Activated B cell treated with CpG ODN at 0.5 μM for 24 hours (primary cell): ENCODE data around the gene IQGAP3. TPM values are rescaled to one million over a fixed set of nuclear protein-coding genes. Genes with fewer than 3 reads are reported as not detected.

Source experiments
- ATAC-seq: fragments of 200-7000 bp; cut with Tn5 transposase; one replicate; pipeline ENCODE4 v1.10.0; 2021; ENCODE audit warnings: low read depth, mild to moderate bottlenecking, moderate library complexity
- CTCF ChIA-PET: fragments of 350-600 bp; sonication (Branson Sonifier 250); formaldehyde crosslinking; loops from one replicate; lab custom pipeline; 2021; ENCODE audit warnings: antibody characterized with exemption; lab: Charles Lee
- POLR2A ChIA-PET: fragments of 350-600 bp; sonication (Branson Sonifier 250); formaldehyde crosslinking; loops from one replicate; lab custom pipeline; 2021; ENCODE audit warnings: antibody characterized with exemption; lab: Charles Lee
- DNase-seq: peaks from one replicate; pipeline ENCODE4 v3.0.0; 2022
- H3K27ac Mint-ChIP-seq: one replicate; pipeline ENCODE4 v1.8.0; 2020; ENCODE audit warnings: mixed read lengths
- H3K27me3 Mint-ChIP-seq: one replicate; pipeline ENCODE4 v1.8.0; 2021; ENCODE audit warnings: mixed read lengths
- H3K36me3 Mint-ChIP-seq: one replicate; pipeline ENCODE4 v1.8.0; 2021; ENCODE audit warnings: low read depth, mixed read lengths
- H3K4me1 Mint-ChIP-seq: one replicate; pipeline ENCODE4 v1.8.0; 2021; ENCODE audit warnings: mixed read lengths
- H3K4me3 Mint-ChIP-seq: one replicate; pipeline ENCODE4 v1.8.0; 2020; ENCODE audit warnings: mild to moderate bottlenecking, mixed read lengths
- H3K9me3 Mint-ChIP-seq: one replicate; pipeline ENCODE4 v1.8.0; 2020; ENCODE audit warnings: mixed read lengths
- CTCF ChIP-seq: fragments of 200-600 bp; IDR thresholded peaks from one replicate; pipeline ENCODE4 v1.8.0; 2022; ENCODE audit warnings: antibody characterized with exemption, mild to moderate bottlenecking
- intact Hi-C: fragments of 100-400 bp; cut with micrococcal nuclease; formaldehyde crosslinking; loops from one replicate; pipeline ENCODE4 v1.15.1; 2024
- total RNA-seq: library from RNA; stranded (reverse); gene quantifications from 2 replicates; pipeline ENCODE4 v1.2.3, GENCODE V29; 2022

Gene IQGAP3
- total RNA-seq, 1 donor from 2014 or later = 0.29 TPM

GRCh38 chr1:156577550-156577949 lies 5.2 kb upstream of the IQGAP3 start:
- Mint-ChIP-seq H3K27me3 (peaks cover 3% of the 10 kb centered on the region), H3K4me3 (no peak overlapping the region), H3K27ac (no peak overlapping the region), H3K4me1 (peaks cover 19% of the 10 kb centered on the region), H3K9me3 (no peaks in the 10 kb centered on the region), H3K36me3 (no peaks in the 10 kb centered on the region)
- intact Hi-C loops = no loop called here
- DNase-seq (no peak), ATAC-seq (no peak)
- CTCF ChIA-PET = no interaction called here
- TF ChIP-seq CTCF = no peak
- POLR2A ChIA-PET = no interaction called here

- POLR2A ChIA-PET = interaction anchor here (0.5 kb wide), 1 partner anchor 30 kb away, joined by 4 read pairs; no protein-coding TSS in a partner anchor
- TF ChIP-seq CTCF = no peak
- H3K4me1 Mint-ChIP-seq = peaks cover 13% of the 10 kb centered on the region
- intact Hi-C loops = loop anchor here (5.0 kb wide), 1 partner anchor 47 kb away; no protein-coding TSS in a partner anchor
- DNase-seq (no peak), ATAC-seq (no peak)
- no peak overlapping the region for H3K27ac Mint-ChIP-seq
- H3K9me3 Mint-ChIP-seq = no peaks in the 10 kb centered on the region
- H3K36me3 Mint-ChIP-seq = no peaks in the 10 kb centered on the region
- CTCF ChIA-PET = interaction anchor here (1.6 kb wide), 1 partner anchor 94 kb away, joined by 4 read pairs; no protein-coding TSS in a partner anchor
- H3K27me3 Mint-ChIP-seq = peaks cover 21% of the 10 kb centered on the region
- H3K4me3 Mint-ChIP-seq = no peak overlapping the region
These were observed 1.8 kb upstream of the IQGAP3 start for GRCh38 chr1:156574039-156574633.

- intact Hi-C loops = loop anchor here (2.0 to 5.0 kb wide), 2 partner anchors 45 to 92 kb away; no protein-coding TSS in a partner anchor
- Mint-ChIP-seq H3K27ac (no peak overlapping the region), H3K4me1 (peaks cover 13% of the 10 kb centered on the region), H3K4me3 (peak overlapping the region; percentile 83), H3K9me3 (no peaks in the 10 kb centered on the region), H3K36me3 (no peaks in the 10 kb centered on the region), H3K27me3 (peaks cover 21% of the 10 kb centered on the region)
- ChIA-PET CTCF (interaction anchor here (1.4 kb wide), 1 partner anchor 36 kb away, joined by 4 read pairs; no protein-coding TSS in a partner anchor), POLR2A (interaction anchor here (0.5 to 1.6 kb wide), 5 partner anchors 9 to 115 kb away, joined by 3 to 8 read pairs (median 4); partner anchors contain the start of genes MEF2D and NAXE)
- TF ChIP-seq CTCF = no peak
- ATAC-seq = no peak
- DNase-seq = no peak
These were observed 276 bp upstream of the IQGAP3 start for GRCh38 chr1:156572663-156573018.

GRCh38 chr1:156571261-156571852 lies 1.0 kb downstream of the IQGAP3 start:
- no peak overlapping the region for H3K27ac Mint-ChIP-seq
- H3K4me1 Mint-ChIP-seq = peaks cover 13% of the 10 kb centered on the region
- no peaks in the 10 kb centered on the region for H3K36me3 Mint-ChIP-seq
- TF ChIP-seq CTCF = no peak
- intact Hi-C loops = loop anchor here (5.0 kb wide), 1 partner anchor 44 kb away; no protein-coding TSS in a partner anchor
- no peaks in the 10 kb centered on the region for H3K9me3 Mint-ChIP-seq
- CTCF ChIA-PET = interaction anchor here (1.0 to 2.0 kb wide), 4 partner anchors 11 to 186 kb away, joined by 3 to 6 read pairs (median 4); no protein-coding TSS in a partner anchor
- H3K27me3 Mint-ChIP-seq = peaks cover 21% of the 10 kb centered on the region
- POLR2A ChIA-PET = interaction anchor here (0.6 to 1.6 kb wide), 4 partner anchors 11 to 199 kb away, joined by 4 to 9 read pairs (median 7); partner anchors contain the start of gene MEF2D
- DNase-seq = no peak
- ATAC-seq = no peak
- no peak overlapping the region for H3K4me3 Mint-ChIP-seq

- no peak for TF ChIP-seq CTCF
- H3K9me3 Mint-ChIP-seq = no peaks in the 10 kb centered on the region
- no peaks in the 10 kb centered on the region for H3K4me1 Mint-ChIP-seq
- DNase-seq (no peak), ATAC-seq (no peak)
- H3K4me3 Mint-ChIP-seq = no peak overlapping the region
- no peak overlapping the region for H3K27ac Mint-ChIP-seq
- ChIA-PET CTCF (no interaction called here), POLR2A (interaction anchor here (0.7 to 1.1 kb wide), 2 partner anchors 86 to 129 kb away, joined by 4 read pairs; no protein-coding TSS in a partner anchor)
- intact Hi-C loops = no loop called here
- peaks cover 8% of the 10 kb centered on the region for H3K27me3 Mint-ChIP-seq
- H3K36me3 Mint-ChIP-seq = no peaks in the 10 kb centered on the region
These were observed 5.9 kb downstream of the IQGAP3 start for GRCh38 chr1:156566436-156566835.
